Measurements from ENCODE around the gene CTSC.

Gene CTSC

GRCh38 chr11:88315015-88315414, 22.5 kb downstream of the CTSC start:
- DNase-seq, result no peak

- DNase-seq, result no peak
Observed at GRCh38 chr11:88313441-88313840, 24.1 kb downstream of the CTSC start.

- no peak for DNase-seq
Observed at GRCh38 chr11:88312628-88313027, 24.9 kb downstream of the CTSC start.

GRCh38 chr11:88310246-88310645, 27.3 kb downstream of the CTSC start:
- no peak for DNase-seq

GRCh38 chr11:88308576-88308975, 29.0 kb downstream of the CTSC start:
- DNase-seq, result no peak

GRCh38 chr11:88307749-88308425, 29.6 kb downstream of the CTSC start:
- no peak for DNase-seq

GRCh38 chr11:88306785-88307184, 30.8 kb downstream of the CTSC start:
- no peak for DNase-seq

- DNase-seq, result no peak
Observed at GRCh38 chr11:88305430-88305829, 32.1 kb downstream of the CTSC start.

- DNase-seq, result no peak
Observed at GRCh38 chr11:88304352-88304751, 33.2 kb downstream of the CTSC start.

GRCh38 chr11:88303037-88303436, 34.5 kb downstream of the CTSC start:
- DNase-seq, result no peak

GRCh38 chr11:88301488-88302140, 35.9 kb downstream of the CTSC start:
- no peak for DNase-seq

GRCh38 chr11:88300888-88301487, 36.5 kb downstream of the CTSC start:
- no peak for DNase-seq

GRCh38 chr11:88297863-88298262, 39.7 kb downstream of the CTSC start:
- DNase-seq, result no peak

GRCh38 chr11:88297421-88297820, 40.1 kb downstream of the CTSC start:
- no peak for DNase-seq

GRCh38 chr11:88295028-88295427, 42.5 kb downstream of the CTSC start:
- no peak for DNase-seq

- no peak for DNase-seq
Observed at GRCh38 chr11:88293931-88294330, 43.6 kb downstream of the CTSC start.

- DNase-seq, result no peak
Observed at GRCh38 chr11:88292171-88292843, 45.2 kb downstream of the CTSC start.

GRCh38 chr11:88288560-88288959, 49.0 kb downstream of the CTSC start:
- DNase-seq, result no peak

GRCh38 chr11:88284336-88285050, 53.0 kb downstream of the CTSC start:
- DNase-seq, result no peak

- no peak for DNase-seq
Observed at GRCh38 chr11:88282747-88283515, 54.6 kb downstream of the CTSC start.

- DNase-seq, result no peak
Observed at GRCh38 chr11:88281317-88281712, 56.2 kb downstream of the CTSC start.

GRCh38 chr11:88280673-88281316, 56.7 kb downstream of the CTSC start:
- no peak for DNase-seq
